Keratinocyte (primary cell): ENCODE measurements around the gene OLR1. TPM values are rescaled to one million over a fixed set of nuclear protein-coding genes. Genes with fewer than 3 reads are reported as not detected.

Experiments used
- DNase-seq: peaks from one replicate; pipeline ENCODE4 v3.0.0-alpha.2; 2011; ENCODE audit warnings: low read depth, missing footprints, low spot score
- FAIRE-seq: peaks from 2 replicates; lab custom pipeline; 2011; peaks lifted over from hg19 to GRCh38; lab: Jason Lieb, UNC
- H2AFZ ChIP-seq: 2 replicates; pipeline ENCODE4 v1.6.0; 2012; ENCODE audit warnings: low read length, control low read depth, inconsistent platforms; ENCODE audit not compliant: control insufficient read depth
- H3K27ac ChIP-seq: 2 replicates; pipeline ENCODE4 v1.5.1; 2011; ENCODE audit warnings: low read length; ENCODE audit not compliant: control insufficient read depth, insufficient read depth
- H3K27me3 ChIP-seq: 3 replicates; pipeline ENCODE4 v1.6.0; 2011; ENCODE audit warnings: low read length; ENCODE audit not compliant: control insufficient read depth, insufficient read depth; ENCODE audit errors: extremely low read depth
- H3K36me3 ChIP-seq, 2 experiments: 2 replicates in 1 of 2; 3 replicates in 1 of 2; pipeline ENCODE4 v1.5.1; 2011; ENCODE audit warnings: low read length in 2 of 2, mild to moderate bottlenecking in 1 of 2; ENCODE audit not compliant: control insufficient read depth in 2 of 2, insufficient read depth in 2 of 2; ENCODE audit errors: extremely low read depth in 1 of 2
- H3K4me1 ChIP-seq: 3 replicates; pipeline ENCODE4 v1.5.1; 2011; ENCODE audit warnings: low read length; ENCODE audit not compliant: control insufficient read depth, insufficient read depth; ENCODE audit errors: extremely low read depth
- H3K4me2 ChIP-seq: 3 replicates; pipeline ENCODE4 v1.6.0; 2011; ENCODE audit warnings: low read depth, low read length; ENCODE audit not compliant: control insufficient read depth, insufficient read depth; ENCODE audit errors: extremely low read depth
- H3K4me3 ChIP-seq, 3 experiments: fragments of 200-600 bp in 1 of 3; sonication (generic) in 1 of 3; 2 replicates in 2 of 3; 3 replicates in 1 of 3; pipeline ENCODE4 v1.5.1; 2011 to 2016; ENCODE audit warnings: low read length in 3 of 3, mild to moderate bottlenecking in 3 of 3, control low read depth in 2 of 3, inconsistent platforms in 1 of 3, low read depth in 1 of 3, mixed read lengths in 1 of 3, mixed run types in 1 of 3, moderate library complexity in 1 of 3; ENCODE audit not compliant: control insufficient read depth in 2 of 3, insufficient read depth in 2 of 3; ENCODE audit errors: extremely low read depth in 1 of 3
- H3K79me2 ChIP-seq: 2 replicates; pipeline ENCODE4 v1.6.0; 2012; ENCODE audit warnings: low read length; ENCODE audit not compliant: control insufficient read depth, insufficient read depth
- H3K9ac ChIP-seq: 3 replicates; pipeline ENCODE4 v1.6.0; 2011; ENCODE audit warnings: low read length; ENCODE audit not compliant: control insufficient read depth, insufficient read depth; ENCODE audit errors: extremely low read depth
- H3K9me1 ChIP-seq: 3 replicates; pipeline ENCODE4 v1.6.0; 2011; ENCODE audit warnings: low read length; ENCODE audit not compliant: control insufficient read depth, insufficient read depth; ENCODE audit errors: extremely low read depth
- H3K9me3 ChIP-seq: 2 replicates; pipeline ENCODE4 v1.5.1; 2012; ENCODE audit warnings: low read depth, low read length; ENCODE audit not compliant: control insufficient read depth
- H4K20me1 ChIP-seq: 3 replicates; pipeline ENCODE4 v1.6.0; 2011; ENCODE audit warnings: low read length; ENCODE audit not compliant: control insufficient read depth, insufficient read depth; ENCODE audit errors: extremely low read depth
- CTCF ChIP-seq, 3 experiments: IDR thresholded peaks in 1 of 3; conservative IDR thresholded peaks in 1 of 3; optimal IDR thresholded peaks in 1 of 3; 2 replicates in 2 of 3; 3 replicates in 1 of 3; pipeline versions ENCODE3 to v1.5.1; 2011; ENCODE audit warnings: low read length in 3 of 3, mild to moderate bottlenecking in 3 of 3, moderate library complexity in 2 of 3, control low read depth in 1 of 3, inconsistent platforms in 1 of 3; ENCODE audit not compliant: insufficient read depth in 2 of 3; ENCODE audit errors: extremely low read depth in 1 of 3
- EZH2 ChIP-seq: IDR thresholded peaks from one replicate; pipeline ENCODE4 v1.6.1; 2012; ENCODE audit warnings: inconsistent platforms, mild to moderate bottlenecking, low read length, moderate library complexity
- dilution Hi-C: fragments of 300-500 bp; cut with MboI; formaldehyde crosslinking; loops from one replicate; pipeline ENCODE4 v1.7.0; 2020; ENCODE audit warnings: low sequenced_read_pairs; ENCODE audit not compliant: extremely low pct_ligation_motif_present
- polyA plus RNA-seq, 5 experiments: library from polyadenylated mRNA; depleted of rRNA in 3 of 5; stranded (reverse) in 3 of 5; stranded (forward) in 1 of 5; unstranded in 1 of 5; fragments of >200 nt; gene quantifications; 1 replicate in 1 of 5; 2 replicates in 3 of 5; 3 replicates in 1 of 5; pipeline versions ENCODE4 v1.2.1 to v1.2.3, GENCODE V29; 2011 to 2012; ENCODE audit warnings: missing spikeins in 2 of 5, low read depth in 1 of 5, low replicate concordance in 1 of 5

Gene OLR1
- polyA plus RNA-seq, 1 donor (not counting 4 experiments of a cell fraction or from before 2014, with no cell fraction given), result 0.17 TPM

GRCh38 chr12:10213168-10214135, 41.5 kb upstream of the OLR1 start:
- peaks cover 2% of the 10 kb centered on the region for H4K20me1 ChIP-seq
- no peaks in the 10 kb centered on the region for H3K9me1 ChIP-seq
- H3K4me2 ChIP-seq, result peak overlapping the region; percentile 99
- no peaks in the 10 kb centered on the region for H3K36me3 ChIP-seq
- no peaks in the 10 kb centered on the region for H3K79me2 ChIP-seq
- H3K27me3 ChIP-seq, result no peaks in the 10 kb centered on the region
- peak; percentile 44 for FAIRE-seq
- peak overlapping the region; percentile 66 to 88 (median 87) for H3K4me3 ChIP-seq
- H3K4me1 ChIP-seq, result peaks cover 17% of the 10 kb centered on the region
- H3K27ac ChIP-seq, result peak overlapping the region; percentile 99
- H3K9ac ChIP-seq, result peak overlapping the region; percentile 93
- peak overlapping the region; percentile 92 for H2AFZ ChIP-seq
- dilution Hi-C loops, result no loop called here
- DNase-seq, result no peak
- TF ChIP-seq EZH2 (no peak), CTCF (optimal IDR thresholded peaks at IDR 0.05 in 1 of 3, IDR thresholded peaks at IDR 0.05 in 1 of 3, conservative IDR thresholded peaks at IDR 0.05 in 1 of 3; ENCODE audit: extremely low read depth in 1 of 3, insufficient read depth in 2 of 3, low read length in 3 of 3) (no peak)
- H3K9me3 ChIP-seq, result no peaks in the 10 kb centered on the region

GRCh38 chr12:10212739-10213131, 40.8 kb upstream of the OLR1 start, which contains the start of gene GABARAPL1:
Gene GABARAPL1 (plus strand): TSS chr12:10212877. CDS start chr12:10213130, 253 bp downstream.
- Histone ChIP-seq H3K4me1 (peaks cover 17% of the 10 kb centered on the region), H3K9ac (peak within 1 kb of the TSS; percentile 93), H4K20me1 (peaks cover 2% of the 10 kb centered on the region), H2AFZ (peak within 1 kb of the TSS; percentile 92), H3K4me2 (peak within 1 kb of the TSS; percentile 99), H3K4me3 (peak within 1 kb of the TSS; percentile 66 to 88 (median 87)), H3K9me1 (no peaks in the 10 kb centered on the region), H3K9me3 (no peaks in the 10 kb centered on the region), H3K79me2 (no peaks in the 10 kb centered on the region), H3K36me3 (no peaks in the 10 kb centered on the region), H3K27me3 (no peaks in the 10 kb centered on the region), H3K27ac (peak within 1 kb of the TSS; percentile 99)
- TF ChIP-seq EZH2, result no peak
- no peak for TF ChIP-seq CTCF (optimal IDR thresholded peaks at IDR 0.05 in 1 of 3, IDR thresholded peaks at IDR 0.05 in 1 of 3, conservative IDR thresholded peaks at IDR 0.05 in 1 of 3; ENCODE audit: extremely low read depth in 1 of 3, insufficient read depth in 2 of 3, low read length in 3 of 3)
- FAIRE-seq, result no peak
- no peak for DNase-seq
- dilution Hi-C loops, result no loop called here
